Forelimb muscle (tissue), 1 donor: ENCODE measurements around the gene ITGAX. TPM values are rescaled to one million over a fixed set of nuclear protein-coding genes. Genes with fewer than 3 reads are reported as not detected.
"Not testable (repeated sequence)": the region's sequence is repeated elsewhere in the genome, so short reads cannot be mapped to it uniquely, and the experiment has no call there.

Source experiments
- DNase-seq: peaks from one replicate; pipeline ENCODE4 v3.0.0-alpha.2; 2013; ENCODE audit warnings: low read depth
- polyA plus RNA-seq: library from polyadenylated mRNA; unstranded; fragments of 120-200 nt; gene quantifications from one replicate; pipeline ENCODE4 v1.2.1, GENCODE V29; 2013; ENCODE audit not compliant: insufficient read length

Gene ITGAX
- polyA plus RNA-seq = 0.81 TPM

GRCh38 chr16:31354394-31355291, at the start of gene ITGAX:
Gene ITGAX, plus strand, starts transcription at chr16:31355176. Its CDS starts 79 bp downstream, at chr16:31355255.
- no peak for DNase-seq

DNA sequence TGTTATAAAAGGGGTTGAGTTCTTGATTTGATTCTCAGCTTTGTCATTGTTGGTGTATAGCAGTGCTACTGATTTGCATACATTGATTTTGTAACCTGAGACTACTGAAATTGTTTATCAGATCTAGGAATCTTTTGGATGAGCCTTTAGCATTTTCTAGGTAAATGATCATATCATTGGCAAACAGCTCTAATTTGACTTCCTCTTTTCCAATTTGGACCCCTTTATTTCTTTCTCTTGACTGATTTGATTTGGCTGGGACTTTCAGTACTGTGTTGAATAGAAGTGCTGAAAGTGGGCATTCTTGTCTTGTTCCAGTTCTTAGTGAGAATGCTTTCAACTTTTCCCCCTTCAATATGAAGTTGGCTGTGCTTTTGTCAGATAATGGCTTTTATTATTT, 49.8 kb upstream of the ITGAX start:
- no peak for DNase-seq

- not testable (repeated sequence) for DNase-seq
Observed at GRCh38 chr16:31308381-31308780, 46.6 kb upstream of the ITGAX start.

DNA sequence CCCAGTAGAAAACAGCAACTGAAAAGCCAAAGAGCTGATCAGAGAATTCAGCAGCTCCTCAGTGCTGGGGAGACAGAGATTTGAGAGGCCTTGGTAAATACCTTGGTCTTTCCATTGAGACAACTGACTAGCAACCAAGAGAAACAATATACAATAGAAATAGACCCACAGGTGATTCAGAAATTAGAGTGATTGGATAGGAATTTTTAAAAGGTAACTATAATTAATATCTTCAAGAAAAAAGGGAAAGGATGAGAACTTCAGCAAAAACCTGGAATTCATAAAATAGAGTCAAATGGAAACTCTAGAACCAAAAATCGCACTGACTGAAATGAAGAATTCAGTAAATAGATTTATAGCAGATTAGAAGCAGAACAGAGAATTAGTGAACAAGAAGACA, 32.5 kb upstream of the ITGAX start:
- DNase-seq = no peak

- no peak for DNase-seq
Observed at GRCh38 chr16:31323959-31324629, 30.9 kb upstream of the ITGAX start.

DNA sequence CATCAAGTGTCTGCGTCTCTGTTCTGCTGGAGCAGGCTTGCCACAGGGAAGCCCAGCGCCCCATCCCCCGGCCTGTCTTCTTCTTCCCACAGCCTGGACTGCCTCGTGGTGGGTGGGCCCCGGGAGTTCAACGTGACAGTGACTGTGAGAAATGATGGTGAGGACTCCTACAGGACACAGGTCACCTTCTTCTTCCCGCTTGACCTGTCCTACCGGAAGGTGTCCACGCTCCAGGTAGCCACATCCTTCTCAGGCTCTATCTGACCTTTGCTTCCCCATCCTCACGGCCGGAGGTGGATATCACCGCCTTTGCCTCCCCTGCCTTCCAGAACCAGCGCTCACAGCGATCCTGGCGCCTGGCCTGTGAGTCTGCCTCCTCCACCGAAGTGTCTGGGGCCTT, 29.8 kb upstream of the ITGAX start:
- no peak for DNase-seq

- DNase-seq = no peak
Observed at GRCh38 chr16:31327646-31328225, 27.2 kb upstream of the ITGAX start.

- no peak for DNase-seq
Observed at GRCh38 chr16:31328322-31329052, 26.5 kb upstream of the ITGAX start.

DNA sequence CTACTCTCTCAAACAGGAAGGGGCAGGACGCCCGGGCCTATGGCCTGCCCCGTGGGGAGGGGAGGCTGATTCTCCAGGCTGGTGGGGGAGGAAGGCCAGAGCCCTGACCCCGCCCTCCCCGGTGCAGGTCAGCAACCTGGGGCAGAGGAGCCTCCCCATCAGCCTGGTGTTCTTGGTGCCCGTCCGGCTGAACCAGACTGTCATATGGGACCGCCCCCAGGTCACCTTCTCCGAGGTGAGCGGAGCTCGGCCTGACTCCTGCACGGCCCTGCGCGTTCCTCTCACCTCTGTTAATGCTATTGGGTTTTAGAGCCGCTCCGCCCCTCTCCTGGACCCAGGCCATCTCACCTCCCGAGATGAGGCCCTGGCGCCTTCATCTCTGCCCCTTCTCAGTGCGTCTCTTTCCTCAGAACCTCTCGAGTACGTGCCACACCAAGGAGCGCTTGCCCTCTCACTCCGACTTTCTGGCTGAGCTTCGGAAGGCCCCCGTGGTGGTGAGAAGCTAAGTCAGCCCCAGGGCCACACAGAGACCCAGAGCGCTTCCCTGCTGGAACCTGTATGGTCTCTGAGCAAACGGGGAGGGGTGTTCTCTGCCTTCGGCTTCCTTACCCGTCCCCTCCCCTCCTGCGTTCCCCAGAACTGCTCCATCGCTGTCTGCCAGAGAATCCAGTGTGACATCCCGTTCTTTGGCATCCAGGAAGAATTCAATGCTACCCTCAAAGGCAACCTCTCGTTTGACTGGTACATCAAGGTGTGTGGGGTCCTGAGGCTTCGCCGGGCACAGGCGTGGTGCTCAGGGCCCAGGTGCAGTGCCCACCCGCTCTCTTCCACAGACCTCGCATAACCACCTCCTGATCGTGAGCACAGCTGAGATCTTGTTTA, 25.1 kb upstream of the ITGAX start:
- DNase-seq = no peak

DNA sequence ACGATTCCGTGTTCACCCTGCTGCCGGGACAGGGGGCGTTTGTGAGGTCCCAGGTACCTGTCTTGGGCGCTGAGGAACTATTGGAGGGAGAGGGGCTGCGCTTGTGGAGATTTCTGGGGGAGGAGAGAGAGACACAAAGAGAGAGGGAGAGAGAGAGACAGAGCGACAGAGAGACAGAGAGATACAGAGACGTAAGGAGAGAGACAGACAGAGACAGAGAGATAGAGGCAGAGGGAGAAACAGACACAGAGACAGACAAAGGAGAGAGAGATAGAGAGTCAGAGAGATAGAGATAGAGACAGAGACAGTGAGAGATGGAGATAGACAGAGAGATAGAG, 24.5 kb upstream of the ITGAX start:
- no peak for DNase-seq

GRCh38 chr16:31331141-31331764, 23.7 kb upstream of the ITGAX start:
- DNase-seq = no peak

DNA sequence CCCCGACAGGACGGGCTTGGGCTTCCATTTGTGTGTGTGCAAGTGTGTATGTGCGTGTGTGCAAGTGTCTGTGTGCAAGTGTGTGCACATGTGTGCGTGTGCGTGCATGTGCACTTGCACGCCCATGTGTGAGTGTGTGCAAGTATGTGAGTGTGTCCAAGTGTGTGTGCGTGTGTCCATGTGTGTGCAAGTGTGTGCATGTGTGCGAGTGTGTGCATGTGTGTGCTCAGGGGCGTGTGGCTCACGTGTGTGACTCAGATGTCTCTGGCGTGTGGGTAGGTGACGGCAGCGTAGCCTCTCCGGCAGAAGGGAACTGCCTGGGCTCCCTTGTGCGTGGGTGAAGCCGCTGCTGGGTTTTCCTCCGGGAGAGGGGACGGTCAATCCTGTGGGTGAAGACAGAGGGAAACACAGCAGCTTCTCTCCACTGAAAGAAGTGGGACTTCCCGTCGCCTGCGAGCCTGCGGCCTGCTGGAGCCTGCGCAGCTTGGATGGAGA, 23.1 kb upstream of the ITGAX start:
- DNase-seq = no peak

DNA sequence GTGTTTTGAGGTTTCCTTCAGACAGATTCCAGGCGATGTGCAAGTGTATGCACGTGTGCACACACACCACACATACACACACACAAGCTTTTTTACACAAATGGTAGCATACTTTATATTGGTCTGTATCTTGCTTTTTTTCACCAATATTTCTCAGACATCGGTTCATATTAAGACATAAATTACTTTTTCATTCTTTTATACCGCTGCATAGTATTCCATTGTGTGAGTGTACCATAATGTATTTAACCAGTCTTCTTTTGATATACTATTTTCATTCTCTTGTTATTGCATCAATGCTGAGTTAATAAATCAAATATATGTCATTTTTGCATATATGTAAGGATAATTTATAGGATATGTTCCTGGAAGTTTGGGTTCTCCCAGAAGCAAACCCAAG, 22.4 kb upstream of the ITGAX start:
- no peak for DNase-seq

DNA sequence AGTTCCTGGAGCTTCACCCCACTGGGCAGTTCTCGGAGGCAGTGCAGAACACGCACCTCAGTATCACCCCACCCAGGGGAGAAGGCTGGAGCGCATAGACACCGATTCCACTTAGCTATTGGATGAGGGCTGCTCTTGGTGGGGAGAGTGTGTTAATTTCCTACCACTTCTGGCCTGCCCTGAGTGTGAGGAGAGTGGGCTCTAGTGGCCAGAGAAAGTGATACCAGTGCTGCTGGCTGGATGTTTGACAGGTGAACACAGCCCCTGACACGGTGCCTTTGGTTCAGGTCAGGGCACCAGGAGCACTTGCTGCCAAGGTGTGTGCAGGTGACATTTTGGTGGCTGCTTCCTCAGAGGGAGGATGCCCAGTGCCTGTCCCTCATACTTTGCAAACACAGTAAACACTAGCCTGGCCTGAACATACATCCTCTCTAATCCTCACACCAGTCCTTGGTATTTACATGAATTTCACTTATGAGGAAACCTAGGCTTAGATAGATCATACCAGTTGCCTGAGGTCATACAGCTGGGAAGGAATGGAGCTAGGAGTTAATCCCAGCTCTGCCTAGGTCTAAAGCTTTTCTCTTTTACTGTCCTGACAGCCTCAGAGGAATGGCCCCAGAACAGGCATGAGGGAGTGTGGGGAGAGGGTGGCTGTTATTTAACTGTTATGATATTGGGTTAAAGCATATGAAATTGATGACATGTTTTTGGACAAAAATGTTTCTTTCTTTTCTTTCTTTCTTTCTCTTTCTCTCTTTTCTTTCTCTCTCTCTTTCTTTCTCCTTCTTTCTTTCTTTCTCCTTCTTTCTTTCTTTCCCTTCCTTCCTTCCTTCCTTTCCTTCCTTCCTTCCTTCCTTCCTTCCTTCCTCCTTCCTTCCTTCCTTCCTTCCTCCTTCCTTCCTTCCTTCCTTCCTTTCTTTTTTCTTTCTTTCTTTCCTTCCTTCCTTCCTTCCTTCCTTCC, 21.0 kb upstream of the ITGAX start:
- no peak for DNase-seq

DNA sequence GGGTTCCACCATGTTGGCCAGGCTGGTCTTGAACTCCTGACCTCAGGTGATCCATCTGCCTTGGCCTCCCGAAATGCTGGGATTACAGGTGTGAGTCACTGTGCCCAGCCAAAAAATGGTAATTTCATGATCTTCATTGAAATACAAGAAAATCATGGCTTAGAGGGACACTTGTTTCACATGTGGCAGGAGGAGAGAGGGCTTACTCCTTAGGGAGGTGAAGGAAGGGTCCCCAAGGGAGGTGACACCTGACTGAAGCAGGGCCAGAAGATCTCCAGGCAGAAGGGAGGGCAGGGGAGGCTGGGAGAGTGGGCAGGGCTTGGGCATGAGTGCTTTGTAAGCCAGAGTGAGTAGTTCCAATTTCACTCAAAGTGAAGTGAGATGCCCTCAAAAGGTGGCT, 20.0 kb upstream of the ITGAX start:
- no peak for DNase-seq

- DNase-seq = no peak
Observed at GRCh38 chr16:31335431-31335830, 19.5 kb upstream of the ITGAX start.

- DNase-seq = not testable (repeated sequence)
Observed at GRCh38 chr16:31338166-31338685, 16.8 kb upstream of the ITGAX start.

DNA sequence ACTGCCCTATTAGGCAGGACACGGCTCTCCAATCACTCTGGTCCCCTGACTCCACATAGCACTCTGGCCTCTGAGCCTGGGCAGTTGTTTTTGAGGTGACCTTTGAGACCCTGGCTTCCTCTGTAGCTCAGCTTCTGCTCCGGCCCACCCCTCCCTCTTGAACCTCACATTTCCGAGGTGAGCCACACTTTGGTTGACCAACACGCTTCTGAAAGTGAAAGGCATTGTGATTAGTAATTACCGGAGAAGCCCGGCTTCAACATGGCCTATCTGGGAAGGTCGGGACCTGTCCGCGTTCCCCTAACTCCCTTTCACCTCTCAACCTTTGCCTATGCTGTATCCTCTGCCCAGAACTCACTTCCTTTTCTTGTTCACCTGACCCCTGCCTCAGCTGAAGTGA, 10.3 kb upstream of the ITGAX start:
- DNase-seq = no peak

DNA sequence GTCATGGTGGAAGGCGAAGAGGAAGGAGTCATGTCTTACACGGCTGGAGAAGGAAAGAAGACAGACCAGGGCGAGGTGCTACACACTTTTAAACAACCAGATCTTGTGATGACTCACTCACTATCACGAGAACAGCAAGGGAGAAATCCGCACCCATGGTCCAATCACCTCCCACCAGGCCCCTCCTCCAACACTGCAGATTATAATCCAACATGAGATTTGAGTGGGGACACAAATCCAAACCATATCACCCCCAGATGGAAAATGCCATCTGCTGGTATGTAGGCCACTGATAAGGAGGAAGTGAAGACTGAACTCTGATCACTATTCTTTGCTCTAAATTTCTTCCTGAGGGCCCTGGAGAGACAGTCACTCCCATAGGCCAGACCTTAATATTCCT, 7.5 kb upstream of the ITGAX start:
- DNase-seq = no peak
